M059J (cell line): ENCODE results near the gene TRRAP. TPM values are rescaled to one million over a fixed set of nuclear protein-coding genes. Genes with fewer than 3 reads are reported as not detected.

Experiments
- DNase-seq: peaks from one replicate; pipeline ENCODE4 v3.0.0-alpha.2; 2012; ENCODE audit warnings: low read depth
- total RNA-seq: library from RNA; depleted of rRNA; stranded (reverse); fragments of >200 nt; shearing (Covaris generic); gene quantifications from 2 replicates; pipeline ENCODE4 v1.2.3, GENCODE V29; 2014

TRRAP gene
- total RNA-seq, 1 experiment from 2014 or later, result 25.4 TPM

DNA sequence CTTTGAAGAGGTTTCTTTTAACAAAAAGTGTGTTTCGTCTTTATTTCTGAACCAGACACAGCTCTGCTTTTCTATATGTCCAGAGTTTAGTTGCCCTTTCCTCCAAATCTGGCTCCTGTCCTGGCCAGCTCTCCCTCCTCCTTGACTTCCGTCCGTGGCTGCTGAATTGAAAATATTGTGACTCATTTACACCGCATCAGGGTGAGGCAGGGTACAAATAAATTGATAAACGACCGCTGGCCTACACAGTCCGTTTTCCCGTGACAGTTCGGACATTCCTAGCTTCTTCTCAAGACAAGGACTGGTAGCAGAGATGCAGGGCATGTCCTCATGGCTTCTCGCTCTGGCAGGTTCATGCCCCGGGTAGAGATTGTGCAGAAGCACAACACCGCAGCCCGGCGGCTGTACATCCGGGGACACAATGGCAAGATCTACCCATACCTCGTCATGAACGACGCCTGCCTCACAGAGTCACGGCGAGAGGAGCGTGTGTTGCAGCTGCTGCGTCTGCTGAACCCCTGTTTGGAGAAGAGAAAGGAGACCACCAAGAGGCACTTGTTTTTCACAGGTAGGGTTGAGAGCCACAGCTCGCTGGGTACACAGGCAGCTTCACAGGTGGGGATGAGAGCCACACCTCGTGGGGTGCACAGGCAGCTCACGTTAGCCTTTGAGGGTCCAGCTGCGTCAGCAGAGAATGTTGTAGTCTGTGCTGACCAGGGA is 126.6 kb downstream of the TRRAP start:
- DNase-seq, result no peak

DNA sequence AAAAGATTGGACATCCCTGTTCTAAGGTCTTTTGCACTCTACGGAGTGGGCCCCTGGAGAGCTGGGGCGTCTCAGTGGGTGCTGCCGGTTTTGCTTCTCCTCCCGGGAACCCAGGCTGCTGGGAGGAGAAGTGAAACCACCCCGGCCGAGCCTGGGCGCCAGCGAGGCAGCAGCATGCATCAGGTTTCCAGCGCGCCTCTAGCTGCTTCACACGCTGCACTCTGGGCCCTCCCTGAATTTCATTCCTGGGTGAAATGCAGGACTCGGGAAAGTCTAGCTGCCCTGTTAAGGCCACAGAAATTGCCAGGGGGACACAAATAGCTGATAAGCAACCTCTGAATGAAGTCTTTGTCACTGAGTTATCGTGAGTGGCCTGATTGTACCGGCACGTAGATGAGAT is 127.4 kb downstream of the TRRAP start:
- DNase-seq, result no peak

DNA sequence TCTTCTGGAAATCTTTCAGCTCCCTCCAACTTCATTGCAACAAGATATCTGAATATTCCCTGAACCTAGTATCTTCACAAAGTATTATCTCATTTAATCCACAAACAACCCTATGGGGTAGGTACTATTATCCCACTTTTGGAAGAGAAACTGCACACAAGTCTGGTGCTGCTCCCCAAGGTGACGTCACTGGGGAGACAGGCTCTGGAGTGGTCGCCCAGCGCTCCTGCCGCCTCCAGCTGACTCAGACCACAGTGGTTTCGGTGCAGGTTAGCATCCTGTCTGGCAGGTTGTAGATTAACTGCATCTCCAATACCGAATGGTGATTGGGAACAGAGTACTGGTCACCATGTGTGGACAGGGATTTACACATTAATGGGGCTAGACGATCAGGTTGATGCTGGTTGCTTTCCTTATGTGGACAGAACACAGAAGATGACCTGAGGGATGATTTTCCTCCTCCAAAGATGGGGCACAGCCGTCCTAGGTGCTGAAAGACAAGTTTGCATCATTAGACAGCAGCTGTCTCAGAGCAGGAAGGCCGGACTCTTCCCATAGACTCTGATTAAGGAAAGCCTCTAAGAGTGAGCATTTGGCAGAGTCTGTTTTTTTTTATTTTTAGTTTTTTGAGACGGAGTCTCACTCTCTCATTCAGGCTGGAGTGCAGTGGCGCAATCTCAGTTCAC is 128.6 kb downstream of the TRRAP start:
- no peak for DNase-seq

DNA sequence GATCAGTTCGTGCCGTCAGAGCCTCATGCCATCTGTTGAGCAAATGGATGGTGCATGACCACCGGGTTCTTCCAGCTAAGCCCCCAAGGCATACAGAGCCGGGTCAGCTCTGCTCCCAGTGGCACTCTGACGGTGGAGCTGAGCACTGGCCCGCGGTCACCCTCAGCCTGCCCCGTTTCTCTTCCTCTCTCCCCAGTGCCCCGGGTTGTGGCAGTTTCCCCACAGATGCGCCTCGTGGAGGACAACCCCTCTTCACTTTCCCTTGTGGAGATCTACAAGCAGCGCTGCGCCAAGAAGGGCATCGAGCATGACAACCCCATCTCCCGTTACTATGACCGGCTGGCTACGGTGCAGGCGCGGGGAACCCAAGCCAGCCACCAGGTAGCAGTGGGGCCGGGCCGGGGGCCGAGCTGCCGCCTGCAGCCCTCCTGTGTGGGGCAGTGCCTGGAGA is 129.9 kb downstream of the TRRAP start:
- DNase-seq, result no peak

DNA sequence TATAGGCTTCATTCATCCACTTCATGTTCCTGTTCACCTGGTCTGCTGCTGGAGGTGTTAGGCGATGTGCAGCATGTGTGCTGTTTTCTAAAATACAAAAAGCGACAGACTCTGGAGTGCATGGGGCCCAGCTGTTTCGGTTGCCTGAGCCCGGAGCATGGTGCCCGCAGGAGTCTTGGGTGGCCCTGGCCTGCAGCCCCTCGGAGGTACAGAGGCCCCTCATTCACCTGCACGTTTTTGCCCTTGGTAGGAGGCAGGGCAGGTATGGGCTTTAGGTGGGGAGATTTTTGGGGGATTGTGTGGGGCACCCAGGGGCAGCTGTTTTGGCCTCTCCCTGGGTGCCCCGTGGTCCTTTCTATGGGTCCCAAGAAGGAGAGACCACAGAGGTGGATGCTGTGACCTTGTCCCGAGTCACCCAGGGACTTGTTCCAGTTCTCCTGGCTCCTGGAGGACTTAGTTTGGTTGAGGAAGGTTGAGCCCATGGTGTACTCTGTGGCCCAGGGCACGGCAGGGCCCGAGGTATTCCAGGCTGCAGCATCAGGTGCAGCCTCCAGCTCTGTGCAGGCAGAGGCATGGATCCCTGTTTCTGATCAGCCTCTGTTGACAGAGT is 130.7 kb downstream of the TRRAP start:
- no peak for DNase-seq

DNA sequence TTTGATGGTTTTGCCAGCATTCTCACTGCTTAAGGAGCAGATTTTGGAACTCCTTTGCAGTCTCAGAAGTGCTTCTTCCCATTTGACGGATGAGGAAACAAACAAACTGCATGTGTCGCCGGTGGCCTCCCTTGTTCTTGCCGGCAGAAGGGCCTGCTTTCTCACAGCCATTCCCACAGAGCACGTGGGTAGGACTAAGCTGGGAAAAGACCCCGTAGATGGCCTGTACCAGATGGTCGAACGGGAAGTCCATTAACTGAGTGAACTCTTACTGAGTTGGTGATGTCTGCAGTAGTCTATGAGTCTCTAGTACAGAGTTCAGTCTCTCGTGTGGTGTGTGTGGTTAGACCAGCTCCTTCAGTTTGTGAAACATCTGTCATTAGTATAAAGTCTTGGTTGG is 131.9 kb downstream of the TRRAP start:
- no peak for DNase-seq

DNA sequence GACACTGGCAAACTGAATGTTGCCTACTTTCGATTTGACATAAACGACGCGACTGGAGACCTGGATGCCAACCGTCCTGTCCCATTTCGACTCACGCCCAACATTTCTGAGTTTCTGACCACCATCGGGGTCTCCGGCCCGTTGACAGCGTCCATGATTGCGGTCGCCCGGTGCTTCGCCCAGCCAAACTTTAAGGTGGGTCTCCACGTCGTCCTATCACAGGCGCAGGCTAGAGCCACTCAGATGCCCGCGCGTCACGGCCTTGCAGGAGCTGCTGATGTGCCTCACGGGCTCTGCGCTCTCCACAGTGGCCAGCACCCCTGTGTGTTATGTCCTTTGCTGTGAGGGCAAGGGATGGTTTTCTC is 133.0 kb downstream of the TRRAP start:
- no peak for DNase-seq

DNA sequence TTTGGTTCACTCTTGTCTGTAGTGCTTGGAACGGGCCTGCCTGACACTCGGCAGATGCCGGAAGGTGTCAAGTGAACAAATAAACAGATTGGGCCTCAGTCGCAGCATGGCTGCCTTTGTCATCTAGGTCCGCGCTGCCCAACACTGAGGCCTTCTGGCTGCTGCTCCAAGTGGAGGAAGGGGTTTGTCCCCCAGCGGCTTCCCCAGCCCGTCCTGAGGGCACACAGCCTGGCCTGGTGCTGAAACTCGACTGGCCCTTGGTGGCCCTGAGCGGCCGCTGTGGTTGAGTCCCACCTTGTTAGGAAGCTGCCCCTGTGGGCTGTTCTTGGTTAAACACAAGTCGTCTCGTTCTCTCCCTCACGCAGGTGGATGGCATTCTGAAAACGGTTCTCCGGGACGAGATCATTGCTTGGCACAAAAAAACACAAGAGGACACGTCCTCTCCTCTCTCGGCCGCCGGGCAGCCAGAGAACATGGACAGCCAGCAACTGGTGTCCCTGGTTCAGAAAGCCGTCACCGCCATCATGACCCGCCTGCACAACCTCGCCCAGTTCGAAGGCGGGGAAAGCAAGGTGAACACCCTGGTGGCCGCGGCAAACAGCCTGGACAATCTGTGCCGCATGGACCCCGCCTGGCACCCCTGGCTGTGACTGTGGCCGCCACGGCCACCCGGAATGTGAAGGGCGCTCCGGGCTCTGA is 133.5 kb downstream of the TRRAP start:
- DNase-seq, result no peak

DNA sequence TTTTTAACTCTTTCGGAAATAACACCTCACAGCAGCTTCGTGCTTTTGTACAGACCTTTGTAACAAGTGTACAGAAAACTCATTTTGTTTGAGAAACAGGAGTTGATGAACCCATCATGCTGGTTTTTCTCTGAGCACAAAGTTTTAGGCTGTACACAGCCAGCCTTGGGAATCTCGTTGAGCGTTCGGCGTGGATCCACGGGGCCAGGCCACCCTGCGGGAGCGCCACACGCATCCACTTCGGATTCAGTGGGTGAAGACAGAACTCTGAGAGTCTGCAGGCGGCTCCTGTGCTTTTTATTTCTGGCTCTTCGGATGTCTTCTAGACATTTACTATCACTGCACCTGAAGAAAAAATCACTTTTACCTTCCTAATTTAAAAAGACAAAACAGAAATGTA is 134.4 kb downstream of the TRRAP start:
- no peak for DNase-seq

DNA sequence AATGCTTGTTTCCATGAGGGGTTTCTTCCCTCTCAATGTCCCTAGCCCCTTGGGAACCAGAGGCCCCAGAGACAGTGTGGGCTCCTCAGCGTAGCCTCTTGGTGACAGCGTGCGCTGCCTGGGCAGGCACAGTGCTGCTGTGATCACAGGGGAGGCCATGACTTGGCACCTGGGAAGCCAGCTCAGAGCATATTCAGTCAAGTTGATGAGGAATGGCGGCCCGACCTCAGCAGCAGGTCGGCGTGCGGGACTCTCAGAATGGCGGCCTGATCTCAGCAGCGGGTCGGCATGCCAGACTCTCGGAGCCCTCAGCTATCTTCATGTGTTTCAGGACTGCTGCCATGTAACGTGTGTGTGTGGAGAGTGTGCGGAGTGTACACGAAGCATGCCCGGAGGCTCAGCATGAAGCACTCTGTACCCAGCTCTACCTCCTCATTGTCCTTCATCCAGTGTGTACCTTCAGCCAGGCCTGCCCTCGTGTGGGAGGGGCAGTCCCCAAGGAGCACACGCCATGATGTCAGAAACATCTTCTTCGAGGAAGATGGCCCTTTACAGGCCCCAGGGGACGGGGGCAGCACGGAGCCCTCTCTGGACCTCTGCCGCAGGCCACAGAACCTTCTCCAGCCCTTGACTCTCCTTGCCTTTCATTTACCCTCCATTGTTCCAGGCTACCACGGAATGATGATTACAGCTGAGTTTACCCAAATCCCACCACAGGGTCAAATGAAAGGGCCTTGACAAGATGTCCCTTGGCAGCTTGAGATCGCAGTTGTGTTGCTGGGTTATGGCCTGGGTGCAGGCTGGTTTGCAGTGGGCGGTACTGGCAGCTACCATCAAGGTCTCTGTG is 135.2 kb downstream of the TRRAP start:
- DNase-seq, result no peak

DNA sequence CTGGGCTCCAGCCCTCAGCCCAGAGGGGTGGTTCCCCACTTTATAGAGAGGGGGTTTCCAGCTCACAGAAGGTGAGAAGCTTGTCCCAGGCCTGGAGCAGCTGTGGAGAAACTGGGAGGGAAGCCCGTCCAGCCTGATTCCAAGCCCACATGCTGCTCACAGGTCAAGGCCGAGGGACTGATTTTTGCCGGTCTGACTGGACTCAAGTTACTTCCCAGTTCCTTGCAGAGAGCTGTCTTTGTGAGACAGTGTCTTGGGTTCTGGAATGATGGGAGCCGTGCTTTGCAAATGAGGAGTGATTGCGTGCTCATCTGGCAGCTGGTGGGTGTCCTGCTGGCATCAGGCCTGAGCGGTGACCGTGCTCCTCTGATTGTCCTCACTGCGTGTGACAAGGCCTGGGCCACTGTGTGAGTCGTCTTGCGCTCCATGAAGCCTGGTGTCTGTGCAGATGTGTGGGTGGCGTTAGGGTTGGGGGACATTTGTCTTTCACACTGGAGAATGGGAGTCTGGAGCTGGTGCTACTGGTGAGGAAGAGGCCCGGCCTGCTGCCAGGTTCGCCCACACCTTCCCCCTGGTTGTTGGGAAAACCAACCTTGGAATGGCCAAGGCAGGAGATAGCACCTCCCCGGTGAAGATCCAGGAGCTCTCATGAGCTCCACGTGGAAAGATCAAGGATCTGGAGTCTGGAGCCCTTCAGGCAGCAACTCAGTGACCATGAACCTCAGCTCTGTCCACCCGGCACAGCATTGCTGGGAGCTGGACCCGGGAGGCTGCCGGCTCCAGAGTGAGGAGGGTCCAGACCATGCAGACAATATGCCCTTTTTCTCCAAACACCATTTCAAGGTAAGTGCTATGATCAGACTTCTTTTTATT is 136.0 kb downstream of the TRRAP start:
- DNase-seq, result no peak

DNA sequence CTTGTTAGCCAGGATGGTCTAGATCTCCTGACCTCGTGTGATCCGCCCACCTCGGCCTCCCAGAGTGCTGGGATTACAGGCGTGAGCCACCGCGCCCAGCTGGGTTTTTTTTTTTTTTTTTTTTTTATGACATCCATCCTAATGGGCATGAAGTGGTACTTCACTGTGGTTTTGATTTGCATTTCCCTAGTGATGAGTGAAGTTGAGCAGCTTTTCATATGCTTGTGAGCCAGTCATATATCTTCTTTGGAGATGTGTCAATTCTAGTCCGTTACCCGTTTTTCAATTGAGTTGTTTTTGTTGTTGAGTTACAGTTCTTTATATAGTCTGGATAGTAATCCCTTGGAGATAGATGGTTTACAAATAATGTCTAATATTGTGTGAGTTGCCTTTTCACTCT is 137.9 kb downstream of the TRRAP start:
- no peak for DNase-seq

DNA sequence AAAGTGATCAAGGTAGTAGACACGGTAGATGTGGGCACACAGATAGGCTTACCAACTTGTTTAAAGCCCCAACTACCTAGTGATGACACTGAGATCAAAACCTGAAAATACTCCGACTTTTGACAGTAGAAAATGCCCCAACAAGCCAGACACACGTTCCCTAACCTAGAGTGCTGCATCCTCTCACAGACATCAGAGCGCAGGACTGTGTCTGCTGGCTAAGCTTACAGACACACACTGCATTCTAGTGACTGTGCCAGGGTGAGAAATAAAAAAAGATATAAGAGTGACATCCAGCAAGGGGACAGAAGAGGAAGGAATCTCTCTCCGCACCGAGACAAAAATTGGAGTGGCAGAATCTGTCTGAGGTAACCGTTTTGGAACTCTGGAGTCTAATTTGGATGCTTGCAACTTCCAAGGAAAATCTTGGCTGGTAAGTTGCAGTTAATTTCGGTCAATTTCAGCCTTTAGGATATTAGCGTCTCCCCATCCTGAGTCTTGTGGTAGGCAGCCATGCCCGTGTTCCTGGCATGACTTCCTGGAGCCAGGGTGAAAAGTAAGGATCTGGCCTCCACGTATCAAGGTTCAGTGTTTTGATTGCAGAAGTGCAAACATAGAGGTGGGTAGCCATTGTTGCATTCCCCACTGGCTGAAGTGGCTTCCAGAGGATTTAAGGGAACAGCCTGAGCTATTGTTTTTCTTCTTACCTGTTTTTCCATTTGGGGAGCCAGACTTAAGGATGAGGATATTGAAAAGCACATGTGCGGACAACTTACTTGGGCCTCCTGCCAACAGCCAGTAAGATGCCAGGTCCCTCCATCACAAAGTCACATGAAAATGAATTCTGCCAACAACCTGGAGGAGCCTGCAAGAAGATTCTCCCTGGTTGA is 141.4 kb downstream of the TRRAP start:
- DNase-seq, result no peak

DNA sequence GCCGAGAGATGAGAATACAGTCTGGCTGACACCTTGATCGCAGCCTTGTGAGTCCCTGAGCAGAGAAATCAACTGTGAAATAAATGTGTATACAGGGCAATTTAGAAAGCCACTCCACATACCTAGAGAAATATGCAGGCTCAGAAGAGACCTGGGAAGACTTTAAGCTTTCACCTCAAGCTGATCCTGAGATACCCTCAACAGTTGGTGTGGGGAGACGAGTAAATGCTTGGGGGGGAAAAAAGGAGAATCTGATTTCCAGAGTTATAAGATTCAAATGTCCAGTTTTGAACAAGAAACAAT is 142.0 kb downstream of the TRRAP start:
- no peak for DNase-seq

DNA sequence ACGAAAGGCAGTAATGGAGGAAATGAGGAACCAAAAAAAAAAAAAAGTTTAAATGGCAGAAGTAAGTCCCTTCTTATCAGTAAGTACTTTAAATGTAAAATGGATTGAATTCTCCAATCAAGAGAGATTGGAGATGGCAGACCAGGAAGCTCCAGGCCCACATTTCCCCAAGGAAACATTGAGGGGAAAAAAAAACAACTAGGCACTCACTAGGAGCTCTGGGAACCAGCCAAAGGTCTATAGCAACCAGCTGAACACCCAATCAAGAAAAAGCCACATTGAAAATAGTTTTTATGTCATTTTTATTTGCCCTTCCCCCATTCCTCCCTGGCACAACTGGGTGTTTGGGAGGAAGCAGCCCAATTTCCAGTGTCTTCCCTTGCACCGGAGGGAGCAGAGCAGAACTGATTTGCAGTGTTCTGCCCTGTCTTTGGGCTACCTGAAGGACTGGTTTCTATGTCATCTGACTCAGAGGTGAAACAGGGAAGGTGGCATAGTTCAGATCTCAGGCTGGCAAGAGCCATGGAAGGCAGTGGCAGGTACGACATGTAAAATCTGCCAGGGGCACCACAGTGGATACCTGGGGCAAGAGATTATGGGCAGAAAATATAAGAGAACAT is 143.7 kb downstream of the TRRAP start:
- no peak for DNase-seq

DNA sequence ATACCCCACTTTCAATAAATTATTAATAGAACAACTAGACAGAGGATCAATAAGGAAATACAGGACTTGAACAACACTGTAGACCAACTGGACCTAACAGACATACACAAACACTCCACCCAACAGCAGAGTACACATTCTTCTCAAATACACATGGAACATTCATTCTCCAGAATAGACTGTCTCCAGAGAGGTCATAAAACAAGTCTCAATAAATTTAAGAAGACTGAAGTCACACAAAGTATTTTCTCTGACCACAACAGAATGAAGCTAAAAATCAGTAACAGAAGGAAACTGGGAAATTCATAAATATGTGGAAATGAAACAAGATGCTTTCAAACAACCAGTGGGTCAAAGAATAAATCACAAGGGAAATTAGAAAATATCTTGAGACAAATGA is 145.7 kb downstream of the TRRAP start:
- no peak for DNase-seq

DNA sequence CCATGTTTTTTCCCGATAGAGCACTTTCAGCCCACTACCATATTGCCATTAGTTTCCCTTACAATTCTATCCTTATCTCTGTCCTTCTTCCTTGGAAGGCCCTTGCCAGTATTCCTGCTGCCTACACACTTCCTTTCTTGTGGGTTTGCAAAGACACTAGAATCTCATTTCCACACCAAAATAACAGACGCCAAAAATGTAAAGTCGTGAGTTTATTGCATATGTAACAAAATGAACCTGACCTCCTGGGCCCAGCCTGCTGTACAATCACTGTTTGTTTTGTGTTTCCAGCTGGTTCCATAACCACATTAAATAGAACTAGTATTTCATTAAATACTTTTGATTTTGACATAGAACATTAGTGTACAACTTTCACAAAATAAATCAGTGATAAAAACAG is 148.9 kb downstream of the TRRAP start:
- no peak for DNase-seq

DNA sequence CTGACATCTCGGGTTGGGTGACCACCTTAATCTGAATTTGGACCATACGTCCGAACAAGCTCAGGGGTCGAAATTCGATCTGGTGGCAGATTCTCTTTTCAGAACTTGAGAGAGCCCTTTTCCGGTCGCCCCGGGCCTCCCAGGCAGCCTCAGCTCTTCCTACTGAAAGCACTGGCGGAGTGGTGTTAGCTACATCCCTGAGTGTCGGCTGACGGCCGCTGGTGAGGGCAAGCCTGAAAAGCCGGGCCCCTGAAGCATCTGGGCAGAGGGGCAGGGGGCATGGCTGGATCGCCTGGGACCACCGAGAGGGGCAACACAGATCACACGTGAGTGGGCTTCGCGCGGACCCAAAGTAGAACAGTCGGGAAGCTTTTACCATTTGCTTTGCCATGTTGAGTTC is 149.5 kb downstream of the TRRAP start:
- no peak for DNase-seq

DNA sequence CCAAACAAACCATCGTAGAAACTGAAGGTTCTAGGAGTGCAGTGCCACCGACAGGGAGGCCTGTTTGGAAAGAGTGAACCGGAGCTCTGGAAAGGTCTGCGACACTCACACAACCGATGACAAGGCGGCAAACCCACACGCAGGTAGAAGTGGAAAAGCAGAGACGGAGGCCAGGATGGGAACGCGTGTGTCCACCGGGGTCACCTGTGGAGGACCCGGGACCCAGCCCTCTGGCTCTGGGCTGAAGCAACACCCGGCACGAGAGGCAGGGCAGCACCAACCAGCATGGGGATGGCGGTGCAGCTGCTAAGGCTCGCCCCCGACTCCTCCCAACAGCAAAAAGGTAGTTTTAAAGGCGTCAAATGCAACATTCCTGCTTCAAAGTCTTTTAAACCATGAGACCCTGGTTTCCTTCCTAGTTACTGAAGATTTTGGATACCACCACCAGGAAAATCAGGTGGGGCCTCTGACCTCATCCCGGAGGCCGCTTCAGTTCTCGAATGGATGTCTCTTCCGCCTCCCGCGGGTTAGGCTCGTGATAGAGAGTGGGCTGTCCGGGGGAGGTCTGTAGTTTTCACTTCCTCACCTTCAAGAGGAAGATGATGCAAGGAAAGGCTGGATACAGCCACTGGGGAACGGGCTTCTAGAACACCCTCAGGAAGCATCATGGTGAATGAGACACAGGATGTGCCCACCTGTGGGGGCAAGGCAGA is 150.1 kb downstream of the TRRAP start:
- no peak for DNase-seq
